Mammary epithelial cell (primary cell): Measurements from ENCODE around the gene TACR1.

Source experiments
- EZH2 ChIP-seq: IDR thresholded peaks from 2 replicates; pipeline ENCODE4 v1.6.1; 2012; ENCODE audit warnings: low read length, inconsistent platforms, borderline replicate concordance
- TF ChIP-seq, protein P1 (sequence below), 2 donors: IDR thresholded peaks in 1 of 2; conservative IDR thresholded peaks in 1 of 2; 2 replicates each; pipeline ENCODE4 v1.5.1; 2011 to 2012; ENCODE audit warnings: inconsistent platforms in 2 of 2, low read length in 2 of 2, mild to moderate bottlenecking in 2 of 2, control low read depth in 1 of 2, low read depth in 1 of 2; ENCODE audit not compliant: insufficient read depth in 1 of 2; ENCODE audit errors: extremely low read depth in 1 of 2

DNA sequence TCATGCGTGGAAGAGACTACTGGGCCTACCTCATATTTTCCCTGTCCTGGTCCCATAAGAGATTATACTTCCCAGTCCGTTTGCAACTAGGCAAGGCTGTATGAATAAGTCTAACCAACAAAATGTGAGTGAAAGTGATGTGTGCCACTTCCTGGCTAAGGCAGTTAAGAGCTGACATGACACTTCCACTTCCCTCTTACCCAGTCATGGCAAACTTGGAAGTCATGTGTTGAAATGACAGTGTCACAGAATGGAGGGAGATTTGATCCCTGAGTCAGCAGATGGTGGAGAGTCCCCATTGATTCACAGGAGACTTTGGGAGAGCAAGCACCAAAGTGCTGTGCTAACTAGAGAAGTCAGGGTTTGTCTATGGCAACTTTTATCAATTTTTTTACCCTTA is 36.4 kb downstream of the TACR1 start:
- TF ChIP-seq, protein P1, sequence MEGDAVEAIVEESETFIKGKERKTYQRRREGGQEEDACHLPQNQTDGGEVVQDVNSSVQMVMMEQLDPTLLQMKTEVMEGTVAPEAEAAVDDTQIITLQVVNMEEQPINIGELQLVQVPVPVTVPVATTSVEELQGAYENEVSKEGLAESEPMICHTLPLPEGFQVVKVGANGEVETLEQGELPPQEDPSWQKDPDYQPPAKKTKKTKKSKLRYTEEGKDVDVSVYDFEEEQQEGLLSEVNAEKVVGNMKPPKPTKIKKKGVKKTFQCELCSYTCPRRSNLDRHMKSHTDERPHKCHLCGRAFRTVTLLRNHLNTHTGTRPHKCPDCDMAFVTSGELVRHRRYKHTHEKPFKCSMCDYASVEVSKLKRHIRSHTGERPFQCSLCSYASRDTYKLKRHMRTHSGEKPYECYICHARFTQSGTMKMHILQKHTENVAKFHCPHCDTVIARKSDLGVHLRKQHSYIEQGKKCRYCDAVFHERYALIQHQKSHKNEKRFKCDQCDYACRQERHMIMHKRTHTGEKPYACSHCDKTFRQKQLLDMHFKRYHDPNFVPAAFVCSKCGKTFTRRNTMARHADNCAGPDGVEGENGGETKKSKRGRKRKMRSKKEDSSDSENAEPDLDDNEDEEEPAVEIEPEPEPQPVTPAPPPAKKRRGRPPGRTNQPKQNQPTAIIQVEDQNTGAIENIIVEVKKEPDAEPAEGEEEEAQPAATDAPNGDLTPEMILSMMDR (conservative IDR thresholded peaks at IDR 0.05 in 1 of 2, IDR thresholded peaks at IDR 0.05 in 1 of 2; ENCODE audit: extremely low read depth in 1 of 2, insufficient read depth in 1 of 2, low read depth in 1 of 2, low read length in 2 of 2), result no peak
- no peak for TF ChIP-seq EZH2
